Measurements from ENCODE around the gene WWOX.
"Not testable (repeated sequence)": the region's sequence is repeated elsewhere in the genome, so short reads cannot be mapped to it uniquely, and the experiment has no call there.

WWOX gene

DNA sequence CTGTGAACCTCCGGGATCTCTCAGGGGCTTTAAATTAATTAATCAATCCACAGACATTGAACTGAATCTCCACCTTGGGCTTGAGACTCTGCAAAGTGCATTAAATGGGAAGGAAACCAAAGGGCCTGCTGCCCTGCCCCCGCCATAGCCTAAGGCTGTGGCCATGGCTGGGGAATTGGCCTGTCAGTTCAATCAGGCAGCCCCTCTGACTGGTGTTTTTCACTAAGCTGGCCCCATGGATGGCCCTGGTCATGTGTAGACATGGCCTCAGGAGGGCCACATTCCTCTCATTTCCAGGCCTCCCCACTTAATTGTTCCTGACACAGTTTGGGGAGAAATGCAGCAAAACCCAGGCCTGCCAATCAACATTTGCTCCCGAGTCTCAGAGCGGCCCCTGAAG, 499.8 kb downstream of the WWOX start:
- no peak overlapping the region for H3K4me3 ChIP-seq (ENCODE audit: low read depth, low read length)
- no peak for DNase-seq (ENCODE audit: low read depth)
- TF ChIP-seq, protein P1, sequence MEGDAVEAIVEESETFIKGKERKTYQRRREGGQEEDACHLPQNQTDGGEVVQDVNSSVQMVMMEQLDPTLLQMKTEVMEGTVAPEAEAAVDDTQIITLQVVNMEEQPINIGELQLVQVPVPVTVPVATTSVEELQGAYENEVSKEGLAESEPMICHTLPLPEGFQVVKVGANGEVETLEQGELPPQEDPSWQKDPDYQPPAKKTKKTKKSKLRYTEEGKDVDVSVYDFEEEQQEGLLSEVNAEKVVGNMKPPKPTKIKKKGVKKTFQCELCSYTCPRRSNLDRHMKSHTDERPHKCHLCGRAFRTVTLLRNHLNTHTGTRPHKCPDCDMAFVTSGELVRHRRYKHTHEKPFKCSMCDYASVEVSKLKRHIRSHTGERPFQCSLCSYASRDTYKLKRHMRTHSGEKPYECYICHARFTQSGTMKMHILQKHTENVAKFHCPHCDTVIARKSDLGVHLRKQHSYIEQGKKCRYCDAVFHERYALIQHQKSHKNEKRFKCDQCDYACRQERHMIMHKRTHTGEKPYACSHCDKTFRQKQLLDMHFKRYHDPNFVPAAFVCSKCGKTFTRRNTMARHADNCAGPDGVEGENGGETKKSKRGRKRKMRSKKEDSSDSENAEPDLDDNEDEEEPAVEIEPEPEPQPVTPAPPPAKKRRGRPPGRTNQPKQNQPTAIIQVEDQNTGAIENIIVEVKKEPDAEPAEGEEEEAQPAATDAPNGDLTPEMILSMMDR (IDR thresholded peaks at IDR 0.05; ENCODE audit: insufficient read depth, low read depth, low read length, missing control alignments), result no peak

DNA sequence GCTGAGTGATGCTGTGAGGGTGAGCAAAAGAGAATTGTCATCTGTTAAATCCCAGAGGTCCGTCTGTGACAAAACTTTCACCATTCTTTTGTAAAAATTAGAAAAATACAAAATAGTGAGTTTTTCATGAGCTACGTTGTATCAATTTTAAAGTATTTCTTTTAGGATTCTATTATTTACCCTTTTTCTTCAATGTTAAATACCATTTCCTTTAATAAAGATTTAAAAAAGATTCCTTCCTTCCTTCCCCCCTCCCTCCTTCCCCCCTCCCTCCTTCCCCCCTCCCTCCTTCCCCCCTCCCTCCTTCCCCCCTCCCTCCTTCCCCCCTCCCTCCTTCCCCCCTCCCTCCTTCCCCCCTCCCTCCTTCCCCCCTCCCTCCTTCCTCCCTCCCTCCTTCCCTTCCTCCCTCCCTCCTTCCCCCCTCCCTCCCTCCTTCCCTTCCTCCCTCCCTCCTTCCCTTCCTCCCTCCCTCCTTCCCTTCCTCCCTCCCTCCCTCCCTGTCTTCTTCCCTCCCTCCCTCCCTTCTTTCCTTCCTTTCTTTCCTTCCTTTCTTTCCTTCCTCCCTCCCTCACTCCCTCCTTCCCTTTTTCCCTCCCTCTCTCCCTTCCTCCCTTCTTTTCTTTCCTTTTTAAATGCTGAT, 505.1 kb downstream of the WWOX start:
- not testable (repeated sequence) for DNase-seq (ENCODE audit: low read depth); H3K4me3 ChIP-seq (ENCODE audit: low read depth, low read length)

DNA sequence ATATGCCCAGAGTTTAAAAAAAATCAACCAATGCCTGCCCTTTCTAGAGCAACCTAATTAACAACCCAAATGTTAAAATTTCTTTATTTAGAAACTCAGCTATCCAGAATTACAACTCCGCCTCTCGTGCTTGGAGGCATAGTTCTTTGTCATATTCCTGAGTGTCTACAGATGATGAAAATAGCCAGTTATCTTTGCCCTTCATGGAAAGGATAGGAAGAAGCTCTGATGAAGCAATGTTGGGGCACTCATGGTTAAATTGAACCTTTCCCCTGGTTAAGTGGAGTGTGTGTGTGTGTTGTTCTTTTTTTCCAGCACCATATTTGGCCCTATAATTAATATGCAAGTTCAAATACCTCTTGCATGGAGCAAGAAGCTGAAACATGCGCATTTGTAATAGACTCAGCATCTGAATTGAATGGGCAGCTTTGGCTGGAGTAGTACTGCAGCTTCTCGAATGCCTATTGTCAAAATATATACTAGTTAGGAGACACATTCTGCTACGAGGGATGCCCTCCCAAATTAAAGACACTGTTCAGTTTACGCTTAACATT, 506.2 kb downstream of the WWOX start:
- DNase-seq (ENCODE audit: low read depth), result no peak
- TF ChIP-seq, protein P1 (IDR thresholded peaks at IDR 0.05; ENCODE audit: insufficient read depth, low read depth, low read length, missing control alignments), result no peak
- no peak overlapping the region for H3K4me3 ChIP-seq (ENCODE audit: low read depth, low read length)

DNA sequence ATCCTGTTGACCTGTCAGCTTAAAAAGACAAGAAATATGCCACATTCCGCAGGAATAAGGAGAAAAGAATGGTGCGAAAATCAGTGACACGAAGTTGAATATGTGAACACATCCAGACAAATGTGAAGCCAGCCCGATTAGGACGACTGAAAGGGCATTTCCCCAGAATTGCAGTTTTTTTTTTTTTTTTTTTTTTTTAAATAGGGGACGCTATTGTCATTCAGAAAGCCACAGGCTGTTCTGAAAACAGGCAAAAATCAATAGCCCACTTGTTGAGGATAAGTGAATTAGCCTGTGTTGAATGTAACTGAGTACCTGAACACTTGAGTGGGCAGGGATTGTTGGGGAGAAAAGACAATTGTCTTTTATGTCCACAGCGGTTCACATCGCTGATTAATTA, 507.1 kb downstream of the WWOX start:
- DNase-seq (ENCODE audit: low read depth), result no peak
- TF ChIP-seq, protein P1 (IDR thresholded peaks at IDR 0.05; ENCODE audit: insufficient read depth, low read depth, low read length, missing control alignments), result no peak
- no peak overlapping the region for H3K4me3 ChIP-seq (ENCODE audit: low read depth, low read length)

DNA sequence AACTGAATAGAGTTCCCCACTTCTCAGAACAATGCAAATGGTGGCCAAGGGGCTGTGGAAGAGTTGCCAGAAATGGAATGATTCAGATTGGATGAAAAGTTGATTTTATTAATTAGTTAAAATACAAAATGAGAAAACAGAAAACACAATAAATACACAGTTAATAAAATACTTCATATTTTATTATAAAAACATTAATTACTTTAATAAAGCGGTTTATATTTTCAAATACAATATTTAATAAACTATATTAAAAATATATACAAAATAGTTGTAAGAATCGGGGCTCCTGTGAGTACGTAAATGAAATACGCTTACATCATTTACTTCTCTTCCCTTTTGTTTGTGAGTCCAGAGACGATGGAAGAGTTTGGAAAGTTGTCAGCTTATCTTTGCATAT, 507.6 kb downstream of the WWOX start:
- no peak for DNase-seq (ENCODE audit: low read depth)
- TF ChIP-seq, protein P1 (IDR thresholded peaks at IDR 0.05; ENCODE audit: insufficient read depth, low read depth, low read length, missing control alignments), result no peak
- no peak overlapping the region for H3K4me3 ChIP-seq (ENCODE audit: low read depth, low read length)

DNA sequence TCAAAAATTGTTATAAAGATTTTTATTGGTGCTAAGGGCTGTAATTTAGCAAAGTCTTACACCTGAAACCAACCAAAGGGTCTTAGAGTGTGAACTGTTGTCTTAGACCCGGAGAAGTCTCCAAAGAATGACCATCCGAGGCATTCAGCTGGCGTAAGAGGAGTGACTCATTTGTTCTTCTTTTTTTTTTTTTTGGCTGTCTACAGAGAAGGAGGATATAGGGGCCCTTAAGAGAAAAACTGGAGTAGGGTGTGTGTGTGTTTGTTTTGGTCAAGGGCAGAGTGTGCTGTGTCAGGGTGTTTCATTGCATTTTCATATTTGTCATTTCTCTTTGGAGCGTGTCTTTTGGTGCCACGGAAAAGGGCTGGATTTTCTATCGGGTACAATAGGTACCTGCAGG, 508.0 kb downstream of the WWOX start:
- TF ChIP-seq, protein P1 (IDR thresholded peaks at IDR 0.05; ENCODE audit: insufficient read depth, low read depth, low read length, missing control alignments), result no peak
- no peak for DNase-seq (ENCODE audit: low read depth)
- H3K4me3 ChIP-seq (ENCODE audit: low read depth, low read length), result no peak overlapping the region

DNA sequence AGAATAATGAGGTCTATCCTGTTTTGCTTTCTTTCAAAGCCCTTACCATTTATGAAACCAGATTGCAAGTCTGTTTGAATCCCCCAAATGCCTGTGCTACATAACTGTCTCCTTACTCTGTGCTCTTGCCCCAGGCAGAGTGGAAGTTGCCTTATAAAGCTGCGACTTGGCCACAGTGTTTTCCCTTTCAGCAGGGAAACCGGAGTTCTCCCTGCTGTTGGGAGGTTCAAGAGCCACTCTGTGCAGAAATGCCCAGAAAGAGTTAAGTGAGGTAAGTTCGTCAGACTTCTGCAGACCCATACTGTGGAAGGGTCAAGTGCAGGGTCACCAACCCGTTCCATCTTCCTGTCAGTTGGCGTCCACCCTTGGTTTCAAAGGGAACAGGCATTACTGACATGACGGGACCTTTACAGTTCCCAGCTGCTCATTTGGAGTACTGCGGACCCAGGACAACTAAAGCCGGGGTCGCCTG, 508.9 kb downstream of the WWOX start:
- TF ChIP-seq, protein P1 (IDR thresholded peaks at IDR 0.05; ENCODE audit: insufficient read depth, low read depth, low read length, missing control alignments), result no peak
- DNase-seq (ENCODE audit: low read depth), result no peak
- no peak overlapping the region for H3K4me3 ChIP-seq (ENCODE audit: low read depth, low read length)
